ENCODE data around the gene ATG4B. TPM values are rescaled to one million over a fixed set of nuclear protein-coding genes. Genes with fewer than 3 reads are reported as not detected.

ATG4B gene
- polyA plus RNA-seq, 1 donor from 2014 or later: 128 TPM

DNA sequence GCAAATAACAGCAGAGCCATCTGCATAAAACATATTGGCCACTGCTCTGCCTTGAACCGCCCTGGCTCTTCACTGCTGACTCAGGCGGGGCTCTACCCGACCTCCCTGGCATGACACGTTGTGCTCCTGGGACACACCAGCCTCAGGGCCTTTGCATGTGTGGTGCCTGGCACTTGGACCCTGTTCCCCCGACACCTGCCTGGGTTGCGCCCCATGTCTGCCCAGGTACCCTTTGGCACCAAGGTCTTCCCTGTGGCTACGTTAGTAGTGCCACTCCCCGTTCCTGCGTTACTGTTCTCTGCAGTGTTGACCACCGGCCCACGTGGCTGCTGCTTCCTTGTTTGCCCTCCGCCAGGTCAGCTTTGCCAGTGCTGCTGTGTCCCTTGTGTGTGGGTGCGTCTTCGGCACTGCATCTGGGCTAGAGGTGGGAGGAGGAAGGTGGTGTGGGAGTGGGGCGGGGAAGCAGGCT, 20.3 kb downstream of the ATG4B start:
- no peaks in the 10 kb centered on the region for H3K9me2 ChIP-seq (ENCODE audit: insufficient read depth, low read length)
- no peak overlapping the region for H3K4me3 ChIP-seq (ENCODE audit: low read length)
- H3K79me2 ChIP-seq (replicated peaks; ENCODE audit: insufficient read depth, low read length): no peaks in the 10 kb centered on the region
- no peak overlapping the region for H3K9ac ChIP-seq (ENCODE audit: low read length)
- no peaks in the 10 kb centered on the region for H3K36me3 ChIP-seq (ENCODE audit: insufficient read depth, low read length)
- H3F3A ChIP-seq (ENCODE audit: insufficient read depth, low read length, poor library complexity, severe bottlenecking): no peaks in the 10 kb centered on the region
- H3K4me2 ChIP-seq (ENCODE audit: low read length): no peak overlapping the region
- no peaks in the 10 kb centered on the region for H3K27me3 ChIP-seq (ENCODE audit: insufficient read depth, low read depth, low read length)
- no peak overlapping the region for H2AFZ ChIP-seq (ENCODE audit: low read depth, low read length)
- H3K9me3 ChIP-seq (ENCODE audit: low read length): no peaks in the 10 kb centered on the region
- no peak for TF ChIP-seq TAF1 (IDR thresholded peaks at IDR 0.05; ENCODE audit: low read depth)
- TF ChIP-seq SMC3 (conservative IDR thresholded peaks at IDR 0.05; ENCODE audit: poor library complexity): no peak
- TF ChIP-seq MXI1 (conservative IDR thresholded peaks at IDR 0.05; ENCODE audit: poor library complexity, severe bottlenecking): no peak
- TF ChIP-seq, protein P1, sequence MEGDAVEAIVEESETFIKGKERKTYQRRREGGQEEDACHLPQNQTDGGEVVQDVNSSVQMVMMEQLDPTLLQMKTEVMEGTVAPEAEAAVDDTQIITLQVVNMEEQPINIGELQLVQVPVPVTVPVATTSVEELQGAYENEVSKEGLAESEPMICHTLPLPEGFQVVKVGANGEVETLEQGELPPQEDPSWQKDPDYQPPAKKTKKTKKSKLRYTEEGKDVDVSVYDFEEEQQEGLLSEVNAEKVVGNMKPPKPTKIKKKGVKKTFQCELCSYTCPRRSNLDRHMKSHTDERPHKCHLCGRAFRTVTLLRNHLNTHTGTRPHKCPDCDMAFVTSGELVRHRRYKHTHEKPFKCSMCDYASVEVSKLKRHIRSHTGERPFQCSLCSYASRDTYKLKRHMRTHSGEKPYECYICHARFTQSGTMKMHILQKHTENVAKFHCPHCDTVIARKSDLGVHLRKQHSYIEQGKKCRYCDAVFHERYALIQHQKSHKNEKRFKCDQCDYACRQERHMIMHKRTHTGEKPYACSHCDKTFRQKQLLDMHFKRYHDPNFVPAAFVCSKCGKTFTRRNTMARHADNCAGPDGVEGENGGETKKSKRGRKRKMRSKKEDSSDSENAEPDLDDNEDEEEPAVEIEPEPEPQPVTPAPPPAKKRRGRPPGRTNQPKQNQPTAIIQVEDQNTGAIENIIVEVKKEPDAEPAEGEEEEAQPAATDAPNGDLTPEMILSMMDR (IDR thresholded peaks at IDR 0.05; ENCODE audit: poor library complexity, severe bottlenecking): no peak
- no peak for TF ChIP-seq POLR2AphosphoS5 (IDR thresholded peaks at IDR 0.05)
- H3K27ac ChIP-seq (ENCODE audit: low read length): no peak overlapping the region
- H4K20me1 ChIP-seq (ENCODE audit: insufficient read depth): no peaks in the 10 kb centered on the region

DNA sequence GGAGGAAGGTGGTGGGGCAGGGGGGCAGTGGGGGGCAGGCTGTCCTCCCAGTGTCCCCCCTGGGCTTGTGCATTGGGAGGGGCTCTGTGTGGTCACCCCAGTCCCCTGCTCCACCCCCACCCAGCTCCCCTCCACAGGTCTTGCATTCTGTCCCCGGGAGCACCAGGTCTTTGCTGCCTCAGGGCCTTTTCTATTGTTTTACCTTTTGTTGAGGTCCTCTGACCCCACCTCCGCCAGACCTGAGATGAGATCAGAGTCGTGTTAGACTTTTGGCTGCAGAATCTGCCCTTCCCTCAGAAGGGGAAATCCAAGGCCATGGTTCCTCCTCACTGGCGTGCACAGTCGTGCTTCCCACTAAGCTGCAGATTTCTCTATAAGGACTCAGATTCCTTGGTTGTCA, 20.8 kb downstream of the ATG4B start:
- Histone ChIP-seq H3K9me2 (ENCODE audit: insufficient read depth, low read length) (no peaks in the 10 kb centered on the region), H2AFZ (ENCODE audit: low read depth, low read length) (no peak overlapping the region), H3K9ac (ENCODE audit: low read length) (no peak overlapping the region), H3K27ac (ENCODE audit: low read length) (no peak overlapping the region), H3K9me3 (ENCODE audit: low read length) (no peaks in the 10 kb centered on the region), H3K4me3 (ENCODE audit: low read length) (no peak overlapping the region), H3K79me2 (replicated peaks; ENCODE audit: insufficient read depth, low read length) (no peaks in the 10 kb centered on the region), H3K27me3 (ENCODE audit: insufficient read depth, low read depth, low read length) (no peaks in the 10 kb centered on the region), H3K4me2 (ENCODE audit: low read length) (no peak overlapping the region), H4K20me1 (ENCODE audit: insufficient read depth) (no peaks in the 10 kb centered on the region), H3F3A (ENCODE audit: insufficient read depth, low read length, poor library complexity, severe bottlenecking) (no peaks in the 10 kb centered on the region), H3K36me3 (ENCODE audit: insufficient read depth, low read length) (no peaks in the 10 kb centered on the region)
- TF ChIP-seq POLR2AphosphoS5 (IDR thresholded peaks at IDR 0.05): no peak
- no peak for TF ChIP-seq EP300 (conservative IDR thresholded peaks at IDR 0.05; ENCODE audit: poor library complexity, severe bottlenecking)
- TF ChIP-seq, protein P1 (IDR thresholded peaks at IDR 0.05; ENCODE audit: poor library complexity, severe bottlenecking): no peak
- TF ChIP-seq EZH2 (IDR thresholded peaks at IDR 0.05; ENCODE audit: borderline replicate concordance, insufficient read depth, low read length, poor library complexity, severe bottlenecking): no peak
- TF ChIP-seq TAF1 (IDR thresholded peaks at IDR 0.05; ENCODE audit: low read depth): no peak
- TF ChIP-seq MXI1 (conservative IDR thresholded peaks at IDR 0.05; ENCODE audit: poor library complexity, severe bottlenecking): no peak
- TF ChIP-seq RAD21 (conservative IDR thresholded peaks at IDR 0.05): no peak
- TF ChIP-seq, protein P2, sequence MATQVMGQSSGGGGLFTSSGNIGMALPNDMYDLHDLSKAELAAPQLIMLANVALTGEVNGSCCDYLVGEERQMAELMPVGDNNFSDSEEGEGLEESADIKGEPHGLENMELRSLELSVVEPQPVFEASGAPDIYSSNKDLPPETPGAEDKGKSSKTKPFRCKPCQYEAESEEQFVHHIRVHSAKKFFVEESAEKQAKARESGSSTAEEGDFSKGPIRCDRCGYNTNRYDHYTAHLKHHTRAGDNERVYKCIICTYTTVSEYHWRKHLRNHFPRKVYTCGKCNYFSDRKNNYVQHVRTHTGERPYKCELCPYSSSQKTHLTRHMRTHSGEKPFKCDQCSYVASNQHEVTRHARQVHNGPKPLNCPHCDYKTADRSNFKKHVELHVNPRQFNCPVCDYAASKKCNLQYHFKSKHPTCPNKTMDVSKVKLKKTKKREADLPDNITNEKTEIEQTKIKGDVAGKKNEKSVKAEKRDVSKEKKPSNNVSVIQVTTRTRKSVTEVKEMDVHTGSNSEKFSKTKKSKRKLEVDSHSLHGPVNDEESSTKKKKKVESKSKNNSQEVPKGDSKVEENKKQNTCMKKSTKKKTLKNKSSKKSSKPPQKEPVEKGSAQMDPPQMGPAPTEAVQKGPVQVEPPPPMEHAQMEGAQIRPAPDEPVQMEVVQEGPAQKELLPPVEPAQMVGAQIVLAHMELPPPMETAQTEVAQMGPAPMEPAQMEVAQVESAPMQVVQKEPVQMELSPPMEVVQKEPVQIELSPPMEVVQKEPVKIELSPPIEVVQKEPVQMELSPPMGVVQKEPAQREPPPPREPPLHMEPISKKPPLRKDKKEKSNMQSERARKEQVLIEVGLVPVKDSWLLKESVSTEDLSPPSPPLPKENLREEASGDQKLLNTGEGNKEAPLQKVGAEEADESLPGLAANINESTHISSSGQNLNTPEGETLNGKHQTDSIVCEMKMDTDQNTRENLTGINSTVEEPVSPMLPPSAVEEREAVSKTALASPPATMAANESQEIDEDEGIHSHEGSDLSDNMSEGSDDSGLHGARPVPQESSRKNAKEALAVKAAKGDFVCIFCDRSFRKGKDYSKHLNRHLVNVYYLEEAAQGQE (IDR thresholded peaks at IDR 0.05; ENCODE audit: borderline replicate concordance): no peak
- no peak for TF ChIP-seq SMC3 (conservative IDR thresholded peaks at IDR 0.05; ENCODE audit: poor library complexity)

Data from neural cell (in vitro differentiated cells).